Parathyroid adenoma (tissue), 2 donors: ENCODE measurements around the gene PFKL.

Source experiments
- H2AFZ ChIP-seq: fragments of 300-600 bp; sonication (generic); one replicate; pipeline ENCODE4 v1.7.0; 2017; ENCODE audit warnings: antibody characterized with exemption, mild to moderate bottlenecking
- H3K27ac ChIP-seq: fragments of 300-600 bp; sonication (generic); one replicate; pipeline ENCODE4 v1.7.0; 2017
- H3K27me3 ChIP-seq: fragments of 300-600 bp; sonication (generic); one replicate; pipeline ENCODE4 v1.7.0; 2017; ENCODE audit warnings: low read length; ENCODE audit not compliant: control insufficient read depth, insufficient read depth
- H3K36me3 ChIP-seq: fragments of 300-600 bp; sonication (generic); one replicate; pipeline ENCODE4 v1.7.0; 2017; ENCODE audit warnings: low read length; ENCODE audit not compliant: control insufficient read depth, insufficient read depth
- H3K4me1 ChIP-seq: fragments of 300-600 bp; sonication (generic); one replicate; pipeline ENCODE4 v1.7.0; 2017; ENCODE audit warnings: control low read depth
- H3K4me2 ChIP-seq: fragments of 300-600 bp; sonication (generic); one replicate; pipeline ENCODE4 v1.7.0; 2017; ENCODE audit warnings: low read length
- H3K4me3 ChIP-seq: fragments of 300-600 bp; sonication (generic); one replicate; pipeline ENCODE4 v1.7.0; 2017; ENCODE audit warnings: low read depth, low read length
- H3K79me2 ChIP-seq: fragments of 300-600 bp; sonication (generic); one replicate; pipeline ENCODE4 v1.7.0; 2017; ENCODE audit warnings: control low read depth
- H3K9ac ChIP-seq: fragments of 300-600 bp; sonication (generic); one replicate; pipeline ENCODE4 v1.7.0; 2017; ENCODE audit warnings: mild to moderate bottlenecking
- H3K9me3 ChIP-seq: fragments of 300-600 bp; sonication (generic); one replicate; pipeline ENCODE4 v1.7.0; 2017; ENCODE audit warnings: low read length; ENCODE audit not compliant: control insufficient read depth
- CTCF ChIP-seq: fragments of 300-600 bp; sonication (generic); IDR thresholded peaks from one replicate; pipeline ENCODE4 v1.7.0; 2017; ENCODE audit warnings: antibody characterized with exemption, mild to moderate bottlenecking
- donor health status: primary hyperparathyroidism.

PFKL gene

GRCh38 chr21:44291936-44292811 lies 7.7 kb upstream of the PFKL start:
- no peak for TF ChIP-seq CTCF
- no peaks in the 10 kb centered on the region for H3K79me2 ChIP-seq
- no peak overlapping the region for H3K27ac ChIP-seq
- no peaks in the 10 kb centered on the region for H3K36me3 ChIP-seq
- H3K4me3 ChIP-seq, result no peak overlapping the region
- H3K27me3 ChIP-seq, result no peaks in the 10 kb centered on the region
- no peaks in the 10 kb centered on the region for H3K4me1 ChIP-seq
- no peak overlapping the region for H3K4me2 ChIP-seq
- no peak overlapping the region for H2AFZ ChIP-seq
- H3K9ac ChIP-seq, result no peak overlapping the region
- H3K9me3 ChIP-seq, result no peaks in the 10 kb centered on the region

GRCh38 chr21:44292812-44293195 lies 7.0 kb upstream of the PFKL start:
- Histone ChIP-seq H3K9me3 (no peaks in the 10 kb centered on the region), H3K4me1 (no peaks in the 10 kb centered on the region), H3K79me2 (no peaks in the 10 kb centered on the region), H3K4me2 (no peak overlapping the region), H3K9ac (no peak overlapping the region), H2AFZ (no peak overlapping the region), H3K4me3 (no peak overlapping the region), H3K27me3 (no peaks in the 10 kb centered on the region), H3K36me3 (no peaks in the 10 kb centered on the region), H3K27ac (no peak overlapping the region)
- TF ChIP-seq CTCF, result no peak

- H3K27me3 ChIP-seq, result no peaks in the 10 kb centered on the region
- H2AFZ ChIP-seq, result no peak overlapping the region
- H3K27ac ChIP-seq, result no peak overlapping the region
Measured at GRCh38 chr21:44293551-44294231, 6.2 kb upstream of the PFKL start.

GRCh38 chr21:44294391-44295162 lies 5.3 kb upstream of the PFKL start:
- Histone ChIP-seq H3K27me3 (no peaks in the 10 kb centered on the region), H3K4me2 (no peak overlapping the region), H3K27ac (no peak overlapping the region), H3K36me3 (no peaks in the 10 kb centered on the region), H3K4me3 (no peak overlapping the region), H3K9me3 (no peaks in the 10 kb centered on the region), H3K4me1 (peaks cover 3% of the 10 kb centered on the region), H3K79me2 (no peaks in the 10 kb centered on the region), H3K9ac (no peak overlapping the region), H2AFZ (no peak overlapping the region)
- no peak for TF ChIP-seq CTCF

More at GRCh38 chr21:44293551-44294231, 6.2 kb upstream of the PFKL start:
- no peak for TF ChIP-seq CTCF
- Histone ChIP-seq H3K4me1 (no peaks in the 10 kb centered on the region), H3K9ac (no peak overlapping the region), H3K9me3 (no peaks in the 10 kb centered on the region), H3K4me3 (no peak overlapping the region), H3K79me2 (no peaks in the 10 kb centered on the region), H3K4me2 (no peak overlapping the region), H3K36me3 (no peaks in the 10 kb centered on the region)
